ENCODE measurements around the gene KAZN. TPM values are rescaled to one million over a fixed set of nuclear protein-coding genes. Genes with fewer than 3 reads are reported as not detected.

The KAZN gene
- polyA plus RNA-seq, 1 donor from 2014 or later = 20.6 TPM

DNA sequence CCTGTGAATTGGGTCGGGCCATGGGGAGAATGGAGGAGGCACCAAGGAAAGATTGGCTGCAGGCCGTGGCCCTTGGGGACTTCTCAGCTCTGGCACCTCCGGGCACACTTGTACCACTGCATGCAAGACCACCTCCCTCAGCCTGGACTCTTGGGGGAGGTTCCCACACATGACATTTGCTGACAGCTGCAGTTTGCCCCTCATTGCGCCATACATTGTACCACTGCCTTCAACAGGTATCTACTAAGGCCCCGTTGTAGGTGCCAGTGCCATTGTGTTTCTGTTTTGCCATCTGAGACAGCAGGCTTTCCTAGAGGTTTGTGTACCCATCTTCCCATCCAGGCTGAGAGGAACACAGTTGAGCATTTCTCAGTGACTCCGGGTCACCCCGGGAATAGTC, 395.7 kb downstream of the KAZN start:
- no peaks in the 10 kb centered on the region for H3K79me2 ChIP-seq (replicated peaks; ENCODE audit: insufficient read depth, low read length)
- TF ChIP-seq MXI1 (conservative IDR thresholded peaks at IDR 0.05; ENCODE audit: poor library complexity, severe bottlenecking) (no peak), EZH2 (IDR thresholded peaks at IDR 0.05; ENCODE audit: borderline replicate concordance, insufficient read depth, low read length, poor library complexity, severe bottlenecking) (no peak), RAD21 (conservative IDR thresholded peaks at IDR 0.05) (no peak), TAF1 (IDR thresholded peaks at IDR 0.05; ENCODE audit: low read depth) (no peak), REST (IDR thresholded peaks at IDR 0.05; ENCODE audit: borderline replicate concordance) (no peak), SMC3 (conservative IDR thresholded peaks at IDR 0.05; ENCODE audit: poor library complexity) (no peak), EP300 (conservative IDR thresholded peaks at IDR 0.05; ENCODE audit: poor library complexity, severe bottlenecking) (no peak), POLR2AphosphoS5 (IDR thresholded peaks at IDR 0.05) (no peak), CTCF (IDR thresholded peaks at IDR 0.05; ENCODE audit: poor library complexity, severe bottlenecking) (no peak)

GRCh38 chr1:14994841-14995437, 396.5 kb downstream of the KAZN start:
- Histone ChIP-seq H3K9ac (ENCODE audit: low read length) (no peak overlapping the region), H3K36me3 (ENCODE audit: insufficient read depth, low read length) (no peaks in the 10 kb centered on the region), H3K4me3 (ENCODE audit: low read length) (no peak overlapping the region), H3K79me2 (replicated peaks; ENCODE audit: insufficient read depth, low read length) (no peaks in the 10 kb centered on the region), H3K27me3 (ENCODE audit: insufficient read depth, low read depth, low read length) (no peaks in the 10 kb centered on the region), H3K9me3 (ENCODE audit: low read length) (no peaks in the 10 kb centered on the region), H3F3A (ENCODE audit: insufficient read depth, low read length, poor library complexity, severe bottlenecking) (no peaks in the 10 kb centered on the region), H3K27ac (ENCODE audit: low read length) (no peak overlapping the region), H4K20me1 (ENCODE audit: insufficient read depth) (no peaks in the 10 kb centered on the region), H2AFZ (ENCODE audit: low read depth, low read length) (no peak overlapping the region), H3K9me2 (ENCODE audit: insufficient read depth, low read length) (no peaks in the 10 kb centered on the region), H3K4me2 (ENCODE audit: low read length) (no peak overlapping the region)
- TF ChIP-seq SMC3 (conservative IDR thresholded peaks at IDR 0.05; ENCODE audit: poor library complexity) = no peak
- TF ChIP-seq RAD21 (conservative IDR thresholded peaks at IDR 0.05) = no peak
- no peak for TF ChIP-seq REST (IDR thresholded peaks at IDR 0.05; ENCODE audit: borderline replicate concordance)
- no peak for TF ChIP-seq EP300 (conservative IDR thresholded peaks at IDR 0.05; ENCODE audit: poor library complexity, severe bottlenecking)
- TF ChIP-seq CTCF (IDR thresholded peaks at IDR 0.05; ENCODE audit: poor library complexity, severe bottlenecking) = no peak
- no peak for TF ChIP-seq MXI1 (conservative IDR thresholded peaks at IDR 0.05; ENCODE audit: poor library complexity, severe bottlenecking)
- TF ChIP-seq EZH2 (IDR thresholded peaks at IDR 0.05; ENCODE audit: borderline replicate concordance, insufficient read depth, low read length, poor library complexity, severe bottlenecking) = no peak
- TF ChIP-seq TAF1 (IDR thresholded peaks at IDR 0.05; ENCODE audit: low read depth) = no peak
- TF ChIP-seq POLR2AphosphoS5 (IDR thresholded peaks at IDR 0.05) = no peak

More for the DNA sequence above, 395.7 kb downstream of the KAZN start:
- no peak overlapping the region for H3K4me2 ChIP-seq (ENCODE audit: low read length)
- no peak overlapping the region for H3K27ac ChIP-seq (ENCODE audit: low read length)
- H2AFZ ChIP-seq (ENCODE audit: low read depth, low read length) = no peak overlapping the region
- H3K9me3 ChIP-seq (ENCODE audit: low read length) = no peaks in the 10 kb centered on the region
- H3F3A ChIP-seq (ENCODE audit: insufficient read depth, low read length, poor library complexity, severe bottlenecking) = no peaks in the 10 kb centered on the region
- no peaks in the 10 kb centered on the region for H3K9me2 ChIP-seq (ENCODE audit: insufficient read depth, low read length)
- no peaks in the 10 kb centered on the region for H4K20me1 ChIP-seq (ENCODE audit: insufficient read depth)
- no peak overlapping the region for H3K4me3 ChIP-seq (ENCODE audit: low read length)
- H3K36me3 ChIP-seq (ENCODE audit: insufficient read depth, low read length) = no peaks in the 10 kb centered on the region
- no peak overlapping the region for H3K9ac ChIP-seq (ENCODE audit: low read length)
- H3K27me3 ChIP-seq (ENCODE audit: insufficient read depth, low read depth, low read length) = no peaks in the 10 kb centered on the region
